Measurements from ENCODE around the gene PRDM7. TPM values are rescaled to one million over a fixed set of nuclear protein-coding genes. Genes with fewer than 3 reads are reported as not detected.
A peak's percentile ranks its signal among the peaks of the same experiment; 100 is the strongest.
"Not testable (repeated sequence)": the region's sequence is repeated elsewhere in the genome, so short reads cannot be mapped to it uniquely, and the experiment has no call there.

The PRDM7 gene
- not detected for polyA plus RNA-seq (2012; ENCODE audit: insufficient read depth, insufficient read length, low read depth)

- DNase-seq: peak; percentile 99
- Histone ChIP-seq H3K9me3 (no peaks in the 10 kb centered on the region), H3K4me1 (peaks cover 6% of the 10 kb centered on the region), H3K4me3 (ENCODE audit: low read depth, low read length) (peak within 1 kb of the TSS; percentile 63), H3K36me3 (no peaks in the 10 kb centered on the region), H3K27me3 (peaks cover 3% of the 10 kb centered on the region; the same call in 1 of the 2 replicates)
- TF ChIP-seq CTCF (IDR thresholded peaks at IDR 0.05; ENCODE audit: low read depth, low read length): no peak
Measured at GRCh38 chr16:90077240-90077756, at the start of gene PRDM7. Gene PRDM7 (minus strand): TSS chr16:90077331. CDS start chr16:90075910, 1,421 bp downstream.

- DNase-seq, H3K4me1 ChIP-seq: not testable (repeated sequence)
Measured at GRCh38 chr16:90121846-90122245, 44.7 kb upstream of the PRDM7 start.

GRCh38 chr16:90107617-90108016 is 30.5 kb upstream of the PRDM7 start:
- not testable (repeated sequence) for DNase-seq; H3K9me3 ChIP-seq; H3K4me3 ChIP-seq (ENCODE audit: low read depth, low read length); H3K27me3 ChIP-seq; H3K36me3 ChIP-seq; H3K4me1 ChIP-seq

More at GRCh38 chr16:90121846-90122245, 44.7 kb upstream of the PRDM7 start:
- H3K9me3 ChIP-seq; H3K4me3 ChIP-seq (ENCODE audit: low read depth, low read length); H3K27me3 ChIP-seq; H3K36me3 ChIP-seq: not testable (repeated sequence)

DNA sequence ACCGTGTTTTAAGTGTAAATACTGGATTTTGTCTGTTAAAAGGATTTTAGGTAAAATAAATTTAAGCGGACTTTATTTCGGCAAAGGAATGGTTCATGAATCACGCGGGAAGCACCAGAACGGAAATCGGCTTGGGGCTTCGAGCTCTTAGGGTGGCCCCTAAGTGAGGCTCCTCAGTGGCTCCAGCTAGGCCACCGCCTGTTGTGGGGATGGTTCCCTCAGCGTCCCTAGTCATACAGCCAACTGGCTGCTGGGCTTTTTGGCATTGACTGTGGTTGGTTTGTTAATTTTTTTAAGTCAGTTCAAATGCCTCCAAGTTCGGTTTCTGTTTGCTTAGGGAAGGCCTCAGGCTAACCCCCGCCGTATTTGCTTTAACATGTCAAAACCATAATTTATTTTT is 29.9 kb upstream of the PRDM7 start:
- H3K36me3 ChIP-seq; H3K27me3 ChIP-seq; H3K4me3 ChIP-seq (ENCODE audit: low read depth, low read length); H3K4me1 ChIP-seq; DNase-seq; H3K9me3 ChIP-seq: not testable (repeated sequence)

DNA sequence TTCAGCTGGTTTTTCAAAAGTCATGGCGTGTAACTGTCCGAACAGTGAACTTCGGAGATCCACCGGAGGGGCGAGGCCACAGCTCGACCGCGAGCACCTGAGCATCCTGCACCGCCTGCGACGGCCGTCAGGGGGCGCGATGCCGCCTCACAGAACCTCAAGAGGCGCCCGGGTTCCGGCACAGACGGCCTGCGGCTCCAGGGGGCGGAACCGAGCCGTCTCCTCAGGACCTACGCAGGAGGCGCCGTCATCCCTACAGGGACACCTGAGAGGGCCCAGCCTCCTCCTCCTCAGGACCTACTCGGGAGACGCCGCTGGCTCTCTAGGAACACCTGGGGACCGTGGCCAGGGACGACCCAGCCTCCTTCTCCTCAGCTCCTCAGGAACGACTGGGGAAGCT is 29.1 kb upstream of the PRDM7 start:
- H3K36me3 ChIP-seq; H3K9me3 ChIP-seq; H3K4me3 ChIP-seq (ENCODE audit: low read depth, low read length); H3K27me3 ChIP-seq; H3K4me1 ChIP-seq: not testable (repeated sequence)
- DNase-seq: peak; percentile 24

DNA sequence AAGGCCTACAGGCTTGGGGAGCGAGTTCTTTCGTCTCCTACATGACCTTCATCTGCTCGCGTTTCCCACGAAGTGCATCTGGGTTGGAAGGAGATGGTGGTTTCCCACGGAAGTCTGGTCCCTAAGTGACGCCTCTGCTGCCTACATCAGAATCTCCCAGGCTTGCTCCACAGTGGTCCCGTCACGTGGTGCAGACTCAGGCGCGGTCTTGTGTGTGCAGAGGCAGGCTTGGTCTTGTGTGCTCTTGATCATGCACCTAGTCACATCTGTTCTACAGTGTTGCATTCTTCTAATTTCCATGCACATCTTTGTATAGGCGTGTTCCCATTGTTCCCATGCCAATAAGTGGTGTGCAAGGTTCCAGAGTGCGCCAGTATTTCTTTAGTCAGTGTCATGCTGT is 27.6 kb upstream of the PRDM7 start:
- H3K27me3 ChIP-seq; H3K4me1 ChIP-seq; DNase-seq; H3K9me3 ChIP-seq; H3K4me3 ChIP-seq (ENCODE audit: low read depth, low read length); H3K36me3 ChIP-seq: not testable (repeated sequence)

GRCh38 chr16:90102086-90102884 is 25.2 kb upstream of the PRDM7 start:
- H3K4me1 ChIP-seq; DNase-seq; H3K36me3 ChIP-seq; H3K27me3 ChIP-seq; H3K4me3 ChIP-seq (ENCODE audit: low read depth, low read length); H3K9me3 ChIP-seq: not testable (repeated sequence)

- not testable (repeated sequence) for H3K4me1 ChIP-seq; H3K4me3 ChIP-seq (ENCODE audit: low read depth, low read length); H3K36me3 ChIP-seq; H3K27me3 ChIP-seq; DNase-seq; H3K9me3 ChIP-seq
Measured at GRCh38 chr16:90101332-90101731, 24.2 kb upstream of the PRDM7 start.

GRCh38 chr16:90100790-90101189 is 23.7 kb upstream of the PRDM7 start:
- H3K4me1 ChIP-seq; DNase-seq; H3K27me3 ChIP-seq; H3K4me3 ChIP-seq (ENCODE audit: low read depth, low read length); H3K36me3 ChIP-seq; H3K9me3 ChIP-seq: not testable (repeated sequence)

GRCh38 chr16:90100229-90100628 is 23.1 kb upstream of the PRDM7 start:
- H3K27me3 ChIP-seq; H3K9me3 ChIP-seq; DNase-seq; H3K4me3 ChIP-seq (ENCODE audit: low read depth, low read length); H3K4me1 ChIP-seq; H3K36me3 ChIP-seq: not testable (repeated sequence)

DNA sequence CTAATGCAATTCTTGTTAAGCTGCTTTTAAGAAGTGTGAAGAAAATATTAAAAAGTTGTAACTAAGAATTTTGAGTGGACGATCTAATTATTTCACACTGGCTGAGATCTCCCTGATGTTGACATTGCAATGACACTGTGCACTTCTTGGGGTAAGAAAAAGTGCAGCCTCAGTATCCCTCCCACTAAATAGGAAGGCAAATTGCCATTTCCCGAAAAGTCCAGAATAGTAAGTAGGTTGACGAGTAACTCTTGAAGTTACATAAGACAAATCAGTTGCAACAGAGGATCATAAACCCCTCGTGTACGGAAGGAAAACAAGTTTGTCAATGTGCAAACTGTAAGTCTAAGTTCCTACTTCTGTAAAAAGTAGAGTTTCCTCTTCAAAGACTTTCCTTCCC is 21.8 kb upstream of the PRDM7 start:
- H3K4me1 ChIP-seq; H3K36me3 ChIP-seq; H3K9me3 ChIP-seq; H3K27me3 ChIP-seq; H3K4me3 ChIP-seq (ENCODE audit: low read depth, low read length); DNase-seq: not testable (repeated sequence)
